ENCODE results near the gene SETBP1.

GRCh38 chr18:44974174-44974573, 293.5 kb downstream of the SETBP1 start:
- TF ChIP-seq REST (IDR thresholded peaks at IDR 0.05; ENCODE audit: low read depth) (no peak), CTCF (IDR thresholded peaks at IDR 0.05 in 2 of 3, conservative IDR thresholded peaks at IDR 0.05 in 1 of 3; ENCODE audit: borderline replicate concordance in 1 of 3, insufficient read depth in 1 of 3, low read depth in 2 of 3, low read length in 2 of 3) (no peak), CEBPB (IDR thresholded peaks at IDR 0.05; ENCODE audit: low read depth) (no peak), EZH2 (IDR thresholded peaks at IDR 0.05) (no peak), ZNF274 (IDR thresholded peaks at IDR 0.05; ENCODE audit: low read depth, low read length) (no peak), ZFX (IDR thresholded peaks at IDR 0.05) (no peak), JUND (IDR thresholded peaks at IDR 0.05) (no peak), POLR2AphosphoS5 (IDR thresholded peaks at IDR 0.05; ENCODE audit: low read depth, low read length) (no peak), FOSL1 (IDR thresholded peaks at IDR 0.05; ENCODE audit: low read depth) (no peak), RAD21 (IDR thresholded peaks at IDR 0.05; ENCODE audit: low read depth) (no peak), POLR2A (IDR thresholded peaks at IDR 0.05; ENCODE audit: borderline replicate concordance, extremely low read depth, insufficient read depth, insufficient read length) (no peak), YY1 (IDR thresholded peaks at IDR 0.05; ENCODE audit: extremely low read depth, insufficient replicate concordance, low read depth, low read length) (no peak)
- TF ChIP-seq, protein P1, sequence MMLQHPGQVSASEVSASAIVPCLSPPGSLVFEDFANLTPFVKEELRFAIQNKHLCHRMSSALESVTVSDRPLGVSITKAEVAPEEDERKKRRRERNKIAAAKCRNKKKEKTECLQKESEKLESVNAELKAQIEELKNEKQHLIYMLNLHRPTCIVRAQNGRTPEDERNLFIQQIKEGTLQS (IDR thresholded peaks at IDR 0.05) = no peak
- TF ChIP-seq, protein P2, sequence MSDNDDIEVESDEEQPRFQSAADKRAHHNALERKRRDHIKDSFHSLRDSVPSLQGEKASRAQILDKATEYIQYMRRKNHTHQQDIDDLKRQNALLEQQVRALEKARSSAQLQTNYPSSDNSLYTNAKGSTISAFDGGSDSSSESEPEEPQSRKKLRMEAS (IDR thresholded peaks at IDR 0.05) = no peak
